ENCODE results near the gene SPIC.
A peak's percentile ranks its signal among the peaks of the same experiment; 100 is the strongest.
"Not testable (repeated sequence)": the region's sequence is repeated elsewhere in the genome, so short reads cannot be mapped to it uniquely, and the experiment has no call there.

Gene SPIC

DNA sequence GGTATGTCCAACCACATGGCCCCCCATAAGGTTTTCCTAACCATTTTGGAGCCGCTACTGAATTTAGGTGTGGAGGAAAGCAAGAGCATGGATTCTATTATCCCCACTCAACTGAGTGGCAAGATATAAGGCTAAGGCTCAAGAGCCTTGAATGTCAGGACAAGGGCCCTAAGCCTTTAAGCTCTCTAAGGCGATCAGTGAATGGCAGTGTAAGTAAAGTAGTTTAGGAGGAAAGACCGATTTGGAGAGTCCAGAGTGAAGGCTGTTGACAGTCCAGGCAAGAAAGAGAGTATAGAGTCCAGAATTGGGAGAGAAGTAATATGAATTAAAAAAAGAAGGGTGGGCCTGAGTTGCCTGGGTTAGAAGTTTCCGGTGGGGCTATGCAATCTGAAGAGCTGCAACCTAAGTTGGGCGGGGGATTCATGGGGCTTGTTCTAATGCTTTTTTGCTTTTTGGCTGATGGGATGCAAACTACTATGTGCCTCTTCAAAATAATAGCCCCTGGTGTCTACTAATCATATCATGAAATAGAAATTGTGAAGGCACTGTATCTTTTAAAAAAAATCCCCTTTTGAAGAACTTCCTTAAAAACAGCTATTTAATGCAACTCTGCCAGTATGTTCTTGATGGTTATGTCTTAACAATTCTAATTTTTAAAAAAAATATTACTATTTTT, at the start of gene SPIC:
TSS of gene SPIC (plus strand) at position 626 of the 676 bp plus-strand sequence. CDS start 1,569 bp downstream, outside the sequence.
- DNase-seq, result no peak

DNA sequence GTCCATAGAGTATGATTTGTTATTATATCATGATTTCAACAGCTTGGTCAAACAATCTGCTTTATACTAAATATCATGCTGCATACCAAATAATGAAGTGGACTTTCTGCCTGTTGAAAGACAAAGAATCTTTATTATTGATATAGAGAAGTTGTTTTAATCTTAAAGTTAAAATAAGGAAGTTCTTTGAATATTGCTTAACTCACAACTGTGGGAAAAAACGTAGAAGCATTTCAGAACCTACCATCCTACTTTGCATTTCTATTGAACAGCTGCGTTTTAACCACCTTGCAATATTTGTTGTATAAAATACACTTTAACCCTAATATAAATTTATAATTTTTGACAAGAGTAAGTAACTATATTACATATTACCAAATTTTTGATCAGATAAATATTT, 44.7 kb upstream of the SPIC start:
- DNase-seq, result no peak

DNA sequence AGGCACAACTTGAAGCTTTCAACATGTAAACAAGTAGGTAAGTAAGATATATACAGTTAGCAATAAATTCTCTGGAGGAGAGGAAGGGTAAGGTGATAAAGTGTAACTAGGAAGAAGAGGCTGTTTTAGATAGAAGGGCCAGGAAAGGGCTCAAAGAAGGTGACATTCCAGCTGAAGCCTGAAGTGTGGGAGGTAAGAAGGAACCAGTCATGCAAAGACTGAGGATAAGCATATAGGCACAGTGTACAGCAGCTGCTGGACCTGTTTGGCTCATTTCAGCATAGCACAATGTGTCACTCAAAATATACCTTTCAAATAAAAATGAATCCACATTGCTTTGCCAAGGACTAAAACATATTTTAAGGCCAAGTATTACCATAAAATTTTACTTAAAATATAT, 39.0 kb upstream of the SPIC start:
- DNase-seq, result no peak

DNA sequence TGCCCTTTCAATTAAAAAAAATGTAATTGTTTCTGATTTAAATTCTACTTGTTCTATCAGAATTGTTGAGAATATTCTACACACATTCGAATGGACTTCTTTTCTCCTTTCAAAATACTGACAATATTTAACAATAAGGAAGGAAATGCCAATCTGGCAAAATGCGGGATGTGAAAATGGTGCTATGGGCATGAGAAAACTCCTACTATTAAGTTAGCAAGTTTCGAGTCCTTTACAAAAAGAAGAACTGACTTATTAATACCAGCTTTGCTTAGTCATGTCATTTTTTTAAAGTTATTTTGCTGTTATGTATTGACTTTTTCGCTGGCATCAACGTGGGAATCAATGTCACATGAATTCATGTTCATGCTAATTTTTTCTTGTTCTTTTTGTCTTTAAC, 35.9 kb upstream of the SPIC start:
- DNase-seq, result no peak

DNA sequence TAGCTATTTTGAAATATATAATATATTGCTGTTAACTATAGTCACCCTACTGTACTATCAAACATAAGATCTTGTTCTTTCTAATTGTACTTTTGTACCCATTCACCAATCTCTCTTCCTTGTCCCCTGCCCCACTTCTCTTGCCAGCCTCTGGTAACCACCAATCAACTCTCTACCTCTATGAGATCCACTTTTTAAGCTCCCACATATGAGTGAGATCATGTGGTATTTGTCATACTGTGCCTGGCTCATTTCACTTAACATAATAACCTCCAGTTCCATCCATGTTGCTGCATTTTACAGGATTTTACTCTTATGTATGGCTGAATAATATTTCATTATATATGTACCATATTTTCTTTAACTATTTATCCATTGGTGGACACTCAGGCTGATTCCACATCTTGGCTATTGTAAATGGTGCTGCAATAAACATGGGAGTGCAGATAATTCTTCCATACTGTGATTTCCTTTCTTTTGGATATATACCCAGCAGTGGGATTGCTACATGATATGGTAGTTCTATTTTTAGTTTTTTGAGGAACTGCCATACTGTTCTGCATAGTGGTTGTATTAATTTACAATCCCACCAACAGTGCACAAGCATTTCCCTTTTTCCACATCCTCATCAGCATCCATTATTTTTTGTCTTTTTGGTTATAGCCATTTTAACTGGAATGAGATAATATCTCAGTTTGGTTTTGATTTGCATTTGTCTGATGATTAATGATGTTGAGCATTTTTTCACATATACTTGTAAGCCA, 33.5 kb upstream of the SPIC start:
- no peak for DNase-seq

DNA sequence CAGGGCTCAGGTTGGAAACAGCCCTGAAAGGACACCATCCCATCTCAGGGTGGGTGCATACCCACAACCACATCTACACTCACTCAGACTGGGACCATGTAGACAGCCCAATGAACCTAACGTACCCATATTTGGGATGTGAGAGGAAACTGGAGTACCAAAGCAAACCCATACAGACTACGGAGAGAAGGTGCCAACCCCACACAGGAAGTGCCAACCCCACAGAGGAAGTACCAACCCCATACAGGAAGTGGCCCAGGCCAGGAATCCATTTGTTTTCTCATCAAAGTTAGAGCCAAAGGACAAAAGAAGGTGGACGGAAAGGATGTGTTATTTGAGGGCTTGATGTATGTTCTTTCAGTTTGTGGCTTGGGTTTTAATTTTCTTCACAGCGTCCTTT, 19.5 kb upstream of the SPIC start:
- DNase-seq, result no peak

DNA sequence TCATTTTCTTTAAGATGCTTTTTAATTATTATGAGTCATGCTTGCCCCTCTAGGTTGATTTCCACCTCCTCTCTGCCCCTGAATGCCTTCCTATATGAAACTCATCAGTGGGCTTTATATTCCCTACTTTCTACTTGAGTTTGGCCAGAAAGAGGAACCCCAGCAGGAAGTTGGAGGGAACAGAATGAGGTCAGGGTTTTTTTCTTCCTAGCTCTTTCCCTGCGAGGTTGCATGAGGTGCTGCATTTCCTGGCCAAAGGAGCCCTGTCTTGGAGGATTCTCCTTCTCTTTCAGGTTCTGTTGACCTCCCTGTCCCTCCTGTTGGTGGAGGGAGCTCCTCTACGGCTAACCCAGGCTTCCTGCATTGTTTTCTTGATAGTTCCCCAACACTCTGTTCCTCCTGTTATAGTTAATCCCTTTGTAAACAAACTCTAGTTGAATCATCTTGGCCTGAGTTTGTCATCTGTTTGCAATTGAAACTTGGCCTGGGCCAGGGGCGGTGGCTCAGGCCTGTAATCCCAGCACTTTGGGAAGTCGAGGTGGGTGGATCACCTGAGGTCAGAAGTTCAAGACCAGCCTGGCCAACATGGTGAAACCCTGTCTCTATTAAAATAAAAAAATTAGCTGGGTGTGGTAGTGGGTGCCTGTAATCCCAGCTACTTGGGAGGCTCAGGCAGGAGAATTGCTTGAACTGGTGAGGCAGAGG, 15.3 kb upstream of the SPIC start:
- DNase-seq, result no peak

DNA sequence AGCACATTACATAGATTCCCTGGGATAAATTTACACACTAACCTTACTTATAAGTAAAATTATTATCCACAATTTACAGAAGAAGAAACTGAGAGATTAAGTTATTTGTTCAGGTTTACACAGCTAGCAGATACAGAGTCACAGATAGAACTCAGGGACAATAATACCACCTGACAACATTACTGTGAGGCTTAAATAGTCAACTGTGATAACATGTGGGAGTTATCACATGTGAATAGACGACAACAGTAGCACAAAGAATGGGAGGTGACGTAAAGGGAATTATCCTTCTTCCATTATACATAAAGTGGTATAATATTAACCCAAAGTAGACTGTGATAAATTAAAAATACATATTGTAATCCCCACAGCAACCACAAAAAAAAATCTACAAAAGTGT, 6.2 kb upstream of the SPIC start:
- no peak for DNase-seq

DNA sequence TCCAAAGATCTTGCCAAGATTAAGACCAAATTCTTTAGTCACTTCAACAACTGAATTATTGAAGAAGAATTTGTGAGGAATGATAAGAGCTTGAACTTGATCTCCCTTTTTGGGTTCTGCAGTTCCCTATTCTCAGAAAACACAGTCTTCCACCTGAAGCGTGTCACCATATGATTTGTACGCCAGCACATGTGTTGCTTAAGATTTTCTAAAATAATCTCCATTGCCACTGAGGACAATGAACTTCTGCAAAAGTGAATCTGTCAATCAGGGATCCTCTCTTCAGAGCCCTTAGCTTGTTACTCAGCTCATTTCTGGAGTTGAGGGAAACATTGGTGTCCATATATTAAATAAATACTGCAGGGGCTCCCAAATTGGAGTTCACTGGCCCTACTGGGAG, 4.2 kb upstream of the SPIC start:
- no peak for DNase-seq

DNA sequence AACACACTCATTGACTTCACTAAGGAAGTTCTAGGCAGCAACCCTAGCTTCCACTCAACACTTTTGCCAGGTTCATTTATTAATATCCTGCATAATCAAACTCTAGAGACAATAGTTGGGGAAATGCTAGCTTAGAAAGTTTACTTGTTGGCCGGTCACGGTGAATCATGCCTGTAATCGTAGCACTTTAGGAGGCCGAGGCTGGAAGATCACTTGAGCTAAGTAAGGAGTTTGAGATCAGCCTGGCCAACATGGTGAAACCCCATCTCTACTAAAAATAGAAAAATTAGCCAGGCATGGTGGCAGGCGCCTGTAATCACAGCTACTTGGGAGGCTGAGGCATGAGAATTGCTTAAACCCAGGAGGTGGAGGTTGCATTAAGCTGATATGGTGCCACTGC, 3.3 kb upstream of the SPIC start:
- not testable (repeated sequence) for DNase-seq

DNA sequence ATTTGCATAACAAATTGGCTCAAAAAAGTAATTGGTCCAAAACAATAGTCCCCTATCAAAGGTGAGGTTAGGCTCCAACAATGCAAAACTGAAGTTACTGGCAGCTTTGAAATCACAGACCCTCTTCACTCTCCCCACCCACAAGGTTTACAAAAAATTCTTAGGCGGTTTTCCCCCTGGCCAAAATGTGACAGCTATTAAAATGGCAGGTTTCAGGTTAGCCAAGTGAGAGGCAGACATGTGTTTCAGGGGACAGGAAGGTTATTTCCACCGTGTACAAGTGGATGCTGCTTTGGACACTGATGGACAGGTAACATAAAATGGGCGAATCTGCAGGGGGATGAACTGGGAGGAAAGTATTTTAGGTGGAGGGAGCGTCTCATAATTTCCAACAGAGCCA, 888 bp upstream of the SPIC start:
- DNase-seq, result no peak

DNA sequence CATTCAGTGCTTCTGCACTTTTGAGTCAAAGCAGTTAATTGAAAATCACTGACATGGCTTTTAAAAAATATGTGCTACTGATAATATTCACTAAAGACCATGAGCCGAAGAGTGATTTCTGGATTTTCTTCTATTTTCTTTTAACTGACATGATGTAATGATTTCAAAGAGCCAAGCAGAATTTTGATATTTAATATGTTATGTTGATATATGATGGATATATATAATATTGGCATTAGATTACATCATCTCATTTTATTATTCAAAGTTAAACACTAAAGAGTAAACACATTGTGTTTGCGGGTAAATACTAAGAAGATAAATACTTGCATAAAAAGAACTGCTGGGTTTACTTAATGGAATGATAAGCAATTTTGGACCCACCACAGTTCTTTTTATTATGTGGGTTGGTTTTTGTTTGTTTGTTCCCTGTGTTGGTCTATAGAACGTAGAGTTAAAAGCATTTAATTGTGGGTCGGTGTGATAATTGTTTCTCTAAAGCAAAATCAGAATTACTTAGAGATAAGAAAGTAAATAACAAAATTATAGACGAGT, 692 bp downstream of the SPIC start:
- no peak for DNase-seq

DNA sequence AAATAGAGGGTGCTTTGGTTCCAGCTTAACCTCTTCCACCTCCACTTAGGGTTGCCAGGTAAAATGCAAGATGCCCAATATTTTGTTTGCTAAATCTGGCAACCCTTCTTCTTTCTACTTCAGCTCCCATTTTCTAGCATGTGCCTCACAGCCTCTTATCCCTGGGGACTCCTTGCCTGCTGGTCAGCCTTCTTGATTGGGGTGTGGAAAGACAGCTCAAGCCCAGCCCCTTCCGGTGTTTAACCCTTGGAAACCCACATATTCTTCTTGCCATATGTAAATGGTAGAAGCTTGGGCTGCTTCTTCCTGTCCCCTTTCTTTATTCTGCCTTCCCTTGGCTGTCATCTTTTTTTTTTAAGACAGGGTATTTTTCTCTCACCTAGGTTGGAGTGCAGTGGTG, 5.7 kb downstream of the SPIC start:
- DNase-seq, result no peak

DNA sequence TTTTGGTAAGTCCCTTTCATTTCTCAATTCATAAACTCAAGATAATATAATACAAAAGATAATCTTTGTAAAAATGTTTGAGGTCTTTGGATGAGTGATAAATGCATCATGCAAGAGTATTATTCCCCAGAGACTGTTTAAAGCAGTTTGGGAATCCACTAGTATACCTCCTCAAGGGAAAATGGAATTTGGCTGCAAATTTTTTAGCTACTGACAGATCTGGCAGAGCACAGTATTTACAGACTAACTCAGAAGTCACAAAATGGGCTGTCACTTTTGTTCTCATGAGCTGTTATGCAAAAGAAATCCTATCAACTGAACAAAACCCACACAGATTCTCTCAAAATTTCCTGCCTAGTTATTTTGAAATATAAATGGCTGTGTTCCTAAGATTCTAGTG, 9.9 kb downstream of the SPIC start:
- no peak for DNase-seq

DNA sequence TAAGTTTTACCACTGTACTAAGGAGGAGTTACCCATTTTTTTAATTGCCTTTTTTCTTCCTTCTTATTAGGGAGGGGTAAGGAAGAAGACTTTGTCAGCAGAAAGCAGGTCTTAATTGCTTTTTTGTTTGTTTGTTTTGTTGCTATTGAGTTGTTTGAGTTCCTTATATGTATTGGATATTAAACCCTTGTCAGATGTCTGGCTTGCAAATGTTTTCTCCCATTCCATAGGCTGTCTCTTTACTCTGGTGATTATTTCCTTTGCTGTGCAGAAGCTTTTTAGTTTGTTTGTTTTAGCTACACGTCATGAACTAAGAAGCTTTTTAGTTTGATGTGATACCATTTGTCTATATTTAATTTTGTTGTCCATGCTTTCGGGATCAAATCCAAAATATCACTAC, 13.3 kb downstream of the SPIC start:
- no peak for DNase-seq

DNA sequence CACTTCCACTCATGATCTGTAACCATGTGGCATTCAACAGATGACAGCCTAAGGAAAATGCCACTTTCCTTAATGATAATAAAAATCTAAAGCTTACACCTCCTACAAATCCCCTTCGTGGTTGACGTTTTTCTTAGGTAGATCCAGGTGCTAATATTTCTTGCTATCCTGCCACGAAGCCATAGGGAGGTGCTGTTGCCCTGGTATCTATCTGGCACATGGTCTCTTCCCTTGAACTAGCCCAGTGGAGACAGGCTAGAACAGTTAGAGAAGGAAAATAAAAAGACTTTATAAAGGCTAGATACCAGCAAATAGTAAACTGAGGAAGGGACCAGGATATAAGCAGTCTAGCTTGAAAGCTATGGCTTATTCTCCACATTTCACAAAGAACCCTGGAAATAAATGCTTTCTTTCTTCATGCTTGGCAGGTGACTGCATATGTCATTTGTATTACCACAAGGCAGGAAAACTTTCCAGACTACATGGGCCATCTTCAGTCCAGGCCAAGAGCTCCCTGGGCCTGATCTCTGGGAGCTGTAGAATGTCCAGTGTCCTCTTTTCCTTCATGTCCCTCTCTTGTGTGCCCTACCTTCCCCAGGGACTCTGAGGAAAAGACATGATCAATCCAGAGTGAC, 15.3 kb downstream of the SPIC start:
- peak; percentile 42 for DNase-seq

DNA sequence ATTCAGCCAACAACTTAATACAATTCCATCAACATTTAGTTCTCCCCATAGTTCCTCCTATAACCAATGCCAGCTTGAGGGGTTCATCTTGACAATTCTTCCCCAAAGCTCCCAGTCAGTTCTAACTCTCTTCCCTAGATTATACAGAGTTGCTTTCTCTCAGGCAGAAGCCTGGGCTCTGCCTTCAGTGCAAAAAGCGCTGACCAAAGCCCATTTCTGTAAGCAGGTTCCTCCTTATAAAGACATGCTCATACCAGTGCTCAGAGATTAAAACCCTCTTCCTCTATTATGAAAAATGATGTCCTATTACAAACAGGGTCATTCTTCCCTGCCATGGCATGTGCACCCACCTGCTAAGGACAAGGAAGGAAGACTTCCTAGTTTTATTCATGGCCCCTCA, 16.2 kb downstream of the SPIC start:
- DNase-seq, result no peak

DNA sequence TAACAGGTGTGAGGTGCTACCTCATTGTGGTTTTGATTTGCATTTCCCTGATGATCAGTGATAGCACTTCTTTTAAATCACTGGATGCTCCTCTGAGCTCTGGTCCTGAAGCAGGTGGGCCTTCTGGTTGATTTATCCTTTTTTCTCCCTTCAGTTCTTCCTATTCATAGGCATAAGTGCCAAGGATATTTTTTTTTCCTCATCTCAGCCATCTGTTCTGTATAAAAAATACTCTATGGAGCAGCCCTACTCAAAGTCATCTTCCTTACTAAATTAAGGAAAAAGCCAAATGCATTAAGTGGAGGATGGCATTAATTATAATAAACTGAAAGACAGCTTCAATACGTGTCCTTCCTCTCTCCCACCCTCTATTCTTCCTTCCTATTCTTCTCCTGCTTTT, 18.4 kb downstream of the SPIC start:
- no peak for DNase-seq

DNA sequence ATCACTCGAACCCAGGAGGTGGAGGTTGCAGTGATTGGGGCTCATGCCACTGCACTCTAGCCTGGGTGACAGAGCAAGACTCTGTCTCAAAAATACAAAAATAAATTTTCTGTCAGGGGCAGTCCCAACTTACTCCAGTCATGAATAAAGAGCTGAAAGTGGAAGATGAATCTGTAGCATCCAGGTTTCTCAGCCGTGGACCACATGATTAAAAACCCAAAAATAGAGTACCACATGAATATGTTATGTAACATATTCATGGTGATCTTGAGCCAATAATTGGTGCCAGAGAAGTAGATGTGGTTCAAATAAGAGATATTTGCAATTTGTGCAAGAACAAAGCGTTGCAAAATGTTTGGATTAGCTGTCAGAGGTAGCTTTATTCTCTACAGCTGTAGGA, 23.1 kb downstream of the SPIC start:
- DNase-seq, result no peak

DNA sequence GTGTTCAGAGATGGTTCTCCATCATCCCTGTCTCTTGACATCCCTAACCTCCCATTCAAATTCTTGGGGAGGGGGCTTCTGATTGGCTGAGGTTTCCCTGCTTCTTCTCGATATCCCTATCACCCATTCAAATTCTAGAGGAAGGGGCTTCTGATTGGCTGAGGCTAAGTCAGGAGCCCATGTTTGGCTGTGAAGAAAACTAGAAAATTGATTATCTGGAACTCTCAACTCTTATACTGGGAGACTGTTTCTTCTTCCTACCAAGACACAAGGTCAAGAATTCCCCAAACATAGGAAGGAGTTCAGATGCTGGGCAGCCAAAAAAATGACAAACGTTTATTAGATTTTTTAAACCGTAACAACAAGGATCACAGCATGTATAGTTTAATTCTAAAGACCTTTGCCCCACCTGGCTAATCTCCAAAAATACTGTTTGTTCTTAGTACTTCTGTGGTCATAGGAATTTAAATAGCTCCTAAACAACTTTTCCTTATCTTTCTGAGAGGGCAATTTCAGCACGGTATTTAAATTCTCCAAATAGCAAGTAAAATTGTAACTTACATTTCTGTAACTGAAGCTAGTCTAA, 26.4 kb downstream of the SPIC start:
- DNase-seq, result no peak

DNA sequence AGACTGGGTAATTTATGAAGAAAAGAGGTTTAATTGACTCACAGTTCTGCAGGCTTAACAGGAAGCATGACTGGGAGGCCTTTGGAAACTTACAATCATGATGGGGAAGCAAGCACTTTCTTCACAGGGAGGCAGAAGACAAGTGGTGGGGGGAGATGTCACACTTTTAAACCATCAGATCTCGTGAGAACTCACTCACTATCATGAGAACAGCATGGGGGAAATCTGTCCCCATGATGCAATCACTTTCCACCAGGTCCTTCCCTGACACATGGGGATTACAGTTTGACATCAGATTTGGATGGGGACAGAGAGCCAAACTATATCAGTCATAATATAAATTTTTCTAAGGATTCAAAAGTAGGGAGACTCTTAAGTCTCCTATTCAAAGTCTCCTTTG, 46.0 kb downstream of the SPIC start:
- no peak for DNase-seq

DNA sequence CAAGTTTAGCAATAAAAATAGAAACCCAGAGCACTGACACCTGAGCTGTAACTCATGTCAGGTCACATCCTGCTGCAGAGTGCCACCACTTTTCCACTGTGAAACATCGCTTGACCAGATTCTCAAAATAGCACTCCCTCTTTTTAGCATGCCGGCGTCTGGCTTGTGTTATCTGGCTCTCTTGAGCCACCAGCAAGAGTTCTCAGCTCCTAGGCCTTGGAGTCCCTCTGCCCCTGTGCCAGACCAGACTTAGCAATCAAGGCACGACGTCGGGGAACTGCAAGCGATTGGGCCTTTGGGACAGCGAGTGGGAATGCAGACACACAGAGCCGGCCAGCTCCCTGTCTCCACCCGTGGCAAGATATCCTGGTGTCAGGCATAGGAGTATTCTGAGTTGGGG, 52.5 kb downstream of the SPIC start:
- DNase-seq, result no peak

DNA sequence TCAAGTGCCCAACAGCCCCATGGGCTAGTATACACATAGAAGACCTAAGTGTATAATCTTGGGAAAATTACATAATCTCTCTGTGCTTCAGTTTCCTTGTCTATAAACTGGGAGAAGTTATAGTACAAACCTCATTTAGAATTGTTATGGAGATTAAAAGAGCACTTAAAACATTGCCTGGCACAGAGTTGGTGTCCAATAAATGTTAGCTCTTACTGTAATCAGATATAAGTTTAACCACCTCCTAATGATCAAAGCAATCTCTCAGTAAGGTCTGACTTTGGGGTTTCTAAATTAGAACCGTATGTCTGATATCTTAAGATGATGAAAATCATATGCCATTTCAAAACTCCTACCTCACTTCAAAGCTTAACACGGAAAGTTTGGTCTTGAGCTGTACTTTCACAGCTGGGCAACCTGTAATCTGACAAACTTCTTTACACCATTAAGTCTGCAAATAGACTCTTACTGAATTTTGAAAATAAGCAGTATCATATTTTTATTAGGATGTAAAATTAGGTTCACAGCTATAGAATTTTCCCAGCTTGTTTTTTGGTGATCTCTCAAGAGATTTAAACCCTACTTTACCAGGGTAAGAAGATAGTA, 61.0 kb downstream of the SPIC start:
- no peak for DNase-seq

All from NCI-H2107 (cell line).